ENCODE measurements around the gene TMEM139.

Gene TMEM139

GRCh38 chr7:143238289-143238980, 46.3 kb upstream of the TMEM139 start:
- no peak overlapping the region for H3K4me3 ChIP-seq (ENCODE audit: low read depth, low read length)
- TF ChIP-seq MAX (IDR thresholded peaks at IDR 0.05; ENCODE audit: low read depth, low read length) (no peak), CTCF (IDR thresholded peaks at IDR 0.05; ENCODE audit: low read depth, low read length) (no peak), MYC (IDR thresholded peaks at IDR 0.05; ENCODE audit: low read depth, low read length) (no peak)
- DNase-seq (ENCODE audit: low read depth): no peak

- H3K4me3 ChIP-seq (ENCODE audit: low read depth, low read length): peak overlapping the region; percentile 29
Measured at GRCh38 chr7:143239813-143240212, 44.9 kb upstream of the TMEM139 start.

GRCh38 chr7:143240291-143241168, 44.2 kb upstream of the TMEM139 start:
- peak overlapping the region; percentile 29 for H3K4me3 ChIP-seq (ENCODE audit: low read depth, low read length)
- TF ChIP-seq CTCF (IDR thresholded peaks at IDR 0.05; ENCODE audit: low read depth, low read length) (peak; percentile 98), POLR2A (IDR thresholded peaks at IDR 0.05; ENCODE audit: extremely low read depth, insufficient read length) (no peak), MAX (IDR thresholded peaks at IDR 0.05; ENCODE audit: low read depth, low read length) (peak; percentile 40; the same call in 1 of the 2 replicates), MYC (IDR thresholded peaks at IDR 0.05; ENCODE audit: low read depth, low read length) (peak; percentile 4; the same call in 1 of the 2 replicates)
- DNase-seq (ENCODE audit: low read depth): peak; percentile 94

More at GRCh38 chr7:143239813-143240212, 44.9 kb upstream of the TMEM139 start:
- peak; percentile 14; the same call in 1 of the 2 replicates for TF ChIP-seq MYC (IDR thresholded peaks at IDR 0.05; ENCODE audit: low read depth, low read length)
- TF ChIP-seq CTCF (IDR thresholded peaks at IDR 0.05; ENCODE audit: low read depth, low read length): no peak
- DNase-seq (ENCODE audit: low read depth): peak; percentile 92

- no peak overlapping the region for H3K4me3 ChIP-seq (ENCODE audit: low read depth, low read length)
- TF ChIP-seq MAX (IDR thresholded peaks at IDR 0.05; ENCODE audit: low read depth, low read length) (no peak), POLR2A (IDR thresholded peaks at IDR 0.05; ENCODE audit: extremely low read depth, insufficient read length) (no peak), CTCF (IDR thresholded peaks at IDR 0.05; ENCODE audit: low read depth, low read length) (no peak), MYC (IDR thresholded peaks at IDR 0.05; ENCODE audit: low read depth, low read length) (no peak)
- no peak for DNase-seq (ENCODE audit: low read depth)
Measured at GRCh38 chr7:143242306-143242705, 42.5 kb upstream of the TMEM139 start.

DNA sequence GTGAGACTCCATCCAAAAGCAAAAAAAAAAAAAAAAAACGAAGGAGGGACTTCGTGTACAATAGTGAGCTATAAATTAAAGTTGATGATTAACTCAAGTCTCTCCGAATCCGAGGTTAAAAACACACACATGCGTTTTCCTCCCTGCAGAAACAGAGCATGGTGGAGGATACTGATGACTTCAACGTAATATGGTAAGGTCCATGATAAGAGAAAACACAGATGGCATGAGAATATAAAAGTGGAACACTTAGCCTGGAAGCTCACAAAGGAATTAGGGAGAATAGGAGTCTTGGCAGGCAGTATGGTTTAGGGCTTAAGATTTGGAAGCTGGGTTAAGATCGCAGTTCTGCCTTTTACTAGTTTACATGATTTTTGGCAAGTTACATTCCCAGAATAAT, 41.6 kb upstream of the TMEM139 start:
- TF ChIP-seq CTCF (IDR thresholded peaks at IDR 0.05; ENCODE audit: low read depth, low read length): no peak
- TF ChIP-seq MAX (IDR thresholded peaks at IDR 0.05; ENCODE audit: low read depth, low read length): no peak
- TF ChIP-seq POLR2A (IDR thresholded peaks at IDR 0.05; ENCODE audit: extremely low read depth, insufficient read length): no peak
- no peak for TF ChIP-seq MYC (IDR thresholded peaks at IDR 0.05; ENCODE audit: low read depth, low read length)
- no peak for DNase-seq (ENCODE audit: low read depth)

More for the DNA sequence above, 41.6 kb upstream of the TMEM139 start:
- no peak overlapping the region for H3K4me3 ChIP-seq (ENCODE audit: low read depth, low read length)

Data from NB4 (cell line).